Type B pancreatic cell (in vitro differentiated cells): ENCODE data around the gene PAXX. TPM values are rescaled to one million over a fixed set of nuclear protein-coding genes. Genes with fewer than 3 reads are reported as not detected.

Source experiments
- DNase-seq: peaks from one replicate; pipeline ENCODE4 v3.0.0; 2021; ENCODE audit warnings: mixed read lengths; ENCODE audit not compliant: unreplicated experiment; ENCODE audit errors: extremely low spot score
- H3K27ac Mint-ChIP-seq: 2 replicates; pipeline ENCODE4 v1.8.0; 2021; ENCODE audit warnings: mild to moderate bottlenecking, mixed read lengths
- H3K27me3 Mint-ChIP-seq: 2 replicates; pipeline ENCODE4 v1.8.0; 2021; ENCODE audit warnings: mixed read lengths
- H3K36me3 Mint-ChIP-seq: 2 replicates; pipeline ENCODE4 v1.8.0; 2021; ENCODE audit warnings: mixed read lengths
- H3K4me1 Mint-ChIP-seq: one replicate; pipeline ENCODE4 v1.8.0; 2021; ENCODE audit warnings: mixed read lengths; ENCODE audit not compliant: unreplicated experiment
- H3K4me3 Mint-ChIP-seq: 2 replicates; pipeline ENCODE4 v1.8.0; 2021; ENCODE audit warnings: mild to moderate bottlenecking, mixed read lengths
- H3K9me3 Mint-ChIP-seq: 2 replicates; pipeline ENCODE4 v1.8.0; 2021; ENCODE audit warnings: mixed read lengths
- CTCF ChIP-seq: fragments of 200-600 bp; sonication (generic); conservative IDR thresholded peaks from 2 replicates; pipeline ENCODE4 v1.5.0; 2021; ENCODE audit warnings: antibody characterized with exemption, mild to moderate bottlenecking
- total RNA-seq: library from RNA; stranded (reverse); gene quantifications from 2 replicates; pipeline ENCODE4 v1.2.1, GENCODE V29; 2021; ENCODE audit warnings: low replicate concordance

The PAXX gene
- total RNA-seq, 1 donor from 2014 or later: 63.4 TPM

- no peak for DNase-seq
- peaks cover 3% of the 10 kb centered on the region for H3K36me3 Mint-ChIP-seq
- no peak overlapping the region for H3K4me3 Mint-ChIP-seq
- no peak overlapping the region for H3K27ac Mint-ChIP-seq
- H3K4me1 Mint-ChIP-seq: no peaks in the 10 kb centered on the region
- H3K9me3 Mint-ChIP-seq: no peaks in the 10 kb centered on the region
- no peak for TF ChIP-seq CTCF
- no peaks in the 10 kb centered on the region for H3K27me3 Mint-ChIP-seq
Measured at GRCh38 chr9:137019891-137020683, 27.9 kb downstream of the PAXX start.

GRCh38 chr9:137020771-137021567, 28.7 kb downstream of the PAXX start:
- no peak for DNase-seq
- Mint-ChIP-seq H3K4me1 (no peaks in the 10 kb centered on the region), H3K9me3 (no peaks in the 10 kb centered on the region), H3K27ac (no peak overlapping the region), H3K36me3 (peaks cover 3% of the 10 kb centered on the region), H3K4me3 (no peak overlapping the region), H3K27me3 (no peaks in the 10 kb centered on the region)
- no peak for TF ChIP-seq CTCF

GRCh38 chr9:137021568-137021978, 29.4 kb downstream of the PAXX start:
- Mint-ChIP-seq H3K27ac (no peak overlapping the region), H3K4me3 (no peak overlapping the region), H3K27me3 (no peaks in the 10 kb centered on the region), H3K4me1 (no peaks in the 10 kb centered on the region), H3K9me3 (no peaks in the 10 kb centered on the region), H3K36me3 (peaks cover 3% of the 10 kb centered on the region)
- TF ChIP-seq CTCF: no peak
- no peak for DNase-seq

- Mint-ChIP-seq H3K9me3 (no peaks in the 10 kb centered on the region), H3K36me3 (no peaks in the 10 kb centered on the region), H3K4me1 (no peaks in the 10 kb centered on the region), H3K27me3 (no peaks in the 10 kb centered on the region), H3K4me3 (no peak overlapping the region), H3K27ac (no peak overlapping the region)
- no peak for TF ChIP-seq CTCF
- no peak for DNase-seq
Measured at GRCh38 chr9:137021979-137022661, 29.9 kb downstream of the PAXX start.

- Mint-ChIP-seq H3K27me3 (no peaks in the 10 kb centered on the region), H3K4me3 (no peak overlapping the region), H3K4me1 (no peaks in the 10 kb centered on the region), H3K27ac (no peak overlapping the region), H3K36me3 (no peaks in the 10 kb centered on the region), H3K9me3 (no peaks in the 10 kb centered on the region)
- no peak for TF ChIP-seq CTCF
- no peak for DNase-seq
Measured at GRCh38 chr9:137022662-137023008, 30.4 kb downstream of the PAXX start.
